ENCODE measurements around the gene RRP15. TPM values are rescaled to one million over a fixed set of nuclear protein-coding genes. Genes with fewer than 3 reads are reported as not detected.

Gene RRP15
- total RNA-seq, 1 experiment from 2014 or later: 25.5 TPM

DNA sequence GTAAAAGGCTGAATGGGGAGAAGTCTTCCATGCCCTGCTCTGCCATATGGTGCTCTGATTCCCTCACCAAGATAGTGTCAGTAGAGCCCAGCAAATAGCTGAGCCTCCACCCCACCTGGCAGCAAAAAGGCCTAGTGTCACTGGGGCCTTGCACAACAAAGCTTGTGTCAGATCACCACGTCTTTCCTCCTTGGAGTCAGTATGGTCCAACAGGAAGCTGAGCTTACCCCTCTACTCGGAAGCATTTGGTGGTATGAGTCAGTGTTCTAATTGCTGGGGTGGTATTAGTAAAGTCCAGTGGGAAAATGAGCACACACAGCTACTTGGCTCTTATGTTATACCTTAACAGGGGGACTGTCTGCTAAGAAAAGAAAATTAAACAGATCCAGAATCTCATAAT is 18.7 kb upstream of the RRP15 start:
- Histone ChIP-seq H3K9me2 (ENCODE audit: insufficient read depth) (no peaks in the 10 kb centered on the region), H3K27me3 (ENCODE audit: insufficient read depth, low read length) (no peaks in the 10 kb centered on the region), H3K27ac (ENCODE audit: low read depth, low read length) (no peak overlapping the region), H3K36me3 (ENCODE audit: control insufficient read depth in 1 of 2, insufficient read depth in 2 of 2, low read length in 2 of 2) (no peaks in the 10 kb centered on the region), H3K4me3 (replicated peaks in 1 of 2; ENCODE audit: low read depth in 1 of 2, low read length in 2 of 2) (no peak overlapping the region), H3K4me1 (ENCODE audit: control insufficient read depth in 1 of 2, insufficient read depth in 2 of 2, low read length in 2 of 2) (no peaks in the 10 kb centered on the region), H3K79me2 (ENCODE audit: insufficient read depth, low read length) (no peaks in the 10 kb centered on the region), H3K9ac (ENCODE audit: low read length) (no peak overlapping the region), H3K9me3 (ENCODE audit: control insufficient read depth in 1 of 2, insufficient read depth in 1 of 2, low read depth in 1 of 2, low read length in 2 of 2) (no peaks in the 10 kb centered on the region), H3K4me2 (ENCODE audit: low read length) (no peak overlapping the region), H2AFZ (ENCODE audit: low read depth, low read length, poor library complexity, severe bottlenecking) (no peak overlapping the region), H4K20me1 (ENCODE audit: insufficient read depth) (no peaks in the 10 kb centered on the region)
- CTCF ChIA-PET: no interaction called here
- intact Hi-C loops (cut with micrococcal nuclease): no loop called here
- RAD21 ChIA-PET (ENCODE audit: low non-redundant PET in 1 of 2, low total read pairs in 2 of 2, uncharacterized antibody in 2 of 2, unreplicated experiment in 2 of 2): no interaction called here
- POLR2A ChIA-PET: no interaction called here
- no peak for TF ChIP-seq CBX3 (IDR thresholded peaks at IDR 0.05; ENCODE audit: low read depth)
- no peak for TF ChIP-seq SP1 (IDR thresholded peaks at IDR 0.05; ENCODE audit: low read depth)
- no peak for TF ChIP-seq EZH2phosphoT487 (IDR thresholded peaks at IDR 0.05; ENCODE audit: borderline replicate concordance)
- TF ChIP-seq, protein P1, sequence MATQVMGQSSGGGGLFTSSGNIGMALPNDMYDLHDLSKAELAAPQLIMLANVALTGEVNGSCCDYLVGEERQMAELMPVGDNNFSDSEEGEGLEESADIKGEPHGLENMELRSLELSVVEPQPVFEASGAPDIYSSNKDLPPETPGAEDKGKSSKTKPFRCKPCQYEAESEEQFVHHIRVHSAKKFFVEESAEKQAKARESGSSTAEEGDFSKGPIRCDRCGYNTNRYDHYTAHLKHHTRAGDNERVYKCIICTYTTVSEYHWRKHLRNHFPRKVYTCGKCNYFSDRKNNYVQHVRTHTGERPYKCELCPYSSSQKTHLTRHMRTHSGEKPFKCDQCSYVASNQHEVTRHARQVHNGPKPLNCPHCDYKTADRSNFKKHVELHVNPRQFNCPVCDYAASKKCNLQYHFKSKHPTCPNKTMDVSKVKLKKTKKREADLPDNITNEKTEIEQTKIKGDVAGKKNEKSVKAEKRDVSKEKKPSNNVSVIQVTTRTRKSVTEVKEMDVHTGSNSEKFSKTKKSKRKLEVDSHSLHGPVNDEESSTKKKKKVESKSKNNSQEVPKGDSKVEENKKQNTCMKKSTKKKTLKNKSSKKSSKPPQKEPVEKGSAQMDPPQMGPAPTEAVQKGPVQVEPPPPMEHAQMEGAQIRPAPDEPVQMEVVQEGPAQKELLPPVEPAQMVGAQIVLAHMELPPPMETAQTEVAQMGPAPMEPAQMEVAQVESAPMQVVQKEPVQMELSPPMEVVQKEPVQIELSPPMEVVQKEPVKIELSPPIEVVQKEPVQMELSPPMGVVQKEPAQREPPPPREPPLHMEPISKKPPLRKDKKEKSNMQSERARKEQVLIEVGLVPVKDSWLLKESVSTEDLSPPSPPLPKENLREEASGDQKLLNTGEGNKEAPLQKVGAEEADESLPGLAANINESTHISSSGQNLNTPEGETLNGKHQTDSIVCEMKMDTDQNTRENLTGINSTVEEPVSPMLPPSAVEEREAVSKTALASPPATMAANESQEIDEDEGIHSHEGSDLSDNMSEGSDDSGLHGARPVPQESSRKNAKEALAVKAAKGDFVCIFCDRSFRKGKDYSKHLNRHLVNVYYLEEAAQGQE (IDR thresholded peaks at IDR 0.05; ENCODE audit: low read depth): no peak
- TF ChIP-seq YY1 (IDR thresholded peaks at IDR 0.05; ENCODE audit: extremely low read depth, insufficient replicate concordance, low read depth, low read length): no peak
- TF ChIP-seq EGR1 (IDR thresholded peaks at IDR 0.05; ENCODE audit: low read depth): no peak
- TF ChIP-seq ZNF274 (IDR thresholded peaks at IDR 0.05; ENCODE audit: low read depth, low read length): no peak
- no peak for TF ChIP-seq POLR2AphosphoS5 (IDR thresholded peaks at IDR 0.05; ENCODE audit: low read depth, low read length)
- TF ChIP-seq SIN3A (IDR thresholded peaks at IDR 0.05; ENCODE audit: low read depth): no peak
- TF ChIP-seq TCF7L2 (IDR thresholded peaks at IDR 0.05; ENCODE audit: borderline replicate concordance, extremely low read depth, insufficient read depth, insufficient read length): no peak
- no peak for TF ChIP-seq POLR2A (IDR thresholded peaks at IDR 0.05; ENCODE audit: borderline replicate concordance, extremely low read depth, insufficient read depth, insufficient read length)
- TF ChIP-seq ZFX (IDR thresholded peaks at IDR 0.05): no peak
- TF ChIP-seq ELF1 (IDR thresholded peaks at IDR 0.05; ENCODE audit: borderline replicate concordance, low read depth): no peak
- no peak for TF ChIP-seq JUND (IDR thresholded peaks at IDR 0.05)
- no peak for TF ChIP-seq CEBPB (IDR thresholded peaks at IDR 0.05; ENCODE audit: low read depth)
- no peak for ATAC-seq
- DNase-seq (ENCODE audit: low read depth, low spot score): no peak
- no TSS peak for BruUV-seq (replicated peaks)
